ENCODE data around the gene DHDDS. TPM values are rescaled to one million over a fixed set of nuclear protein-coding genes. Genes with fewer than 3 reads are reported as not detected.

DHDDS gene
- total and polyA plus RNA-seq, 2 of the 13 experiments (the other 11 are each of a cell fraction or from before 2014, with no cell fraction given): 18.9 to 28.3 TPM

GRCh38 chr1:26387447-26387846, 44.7 kb upstream of the DHDDS start (continued):
- TF ChIP-seq ATF6 (CRISPR knock-in tag; conservative IDR thresholded peaks at IDR 0.05) (no peak), E2F1 (CRISPR knock-in tag; IDR thresholded peaks at IDR 0.05) (no peak), CENPT (CRISPR knock-in tag; IDR thresholded peaks at IDR 0.05; ENCODE audit: low read depth) (no peak), THYN1 (CRISPR knock-in tag; IDR thresholded peaks at IDR 0.05; ENCODE audit: borderline replicate concordance, low read depth) (no peak), POLR2AphosphoS2 (IDR thresholded peaks at IDR 0.05; ENCODE audit: low read depth, low read length) (no peak), GABPA (IDR thresholded peaks at IDR 0.05; ENCODE audit: low read depth, low read length) (no peak), GABPA (CRISPR knock-in tag; IDR thresholded peaks at IDR 0.05; ENCODE audit: low read depth) (peak; percentile 54; the same call in 1 of the 2 replicates), ZNF605 (CRISPR knock-in tag; IDR thresholded peaks at IDR 0.05) (0 out of 2 replicates have a peak, but pooled peaks have one; percentile 47), GMEB1 (CRISPR knock-in tag; IDR thresholded peaks at IDR 0.05; ENCODE audit: borderline replicate concordance) (peak; percentile 33; the same call in 1 of the 2 replicates), KLF9 (CRISPR knock-in tag; IDR thresholded peaks at IDR 0.05; ENCODE audit: low read depth) (no peak), ZBTB49 (CRISPR knock-in tag; IDR thresholded peaks at IDR 0.05; ENCODE audit: borderline replicate concordance) (no peak), E2F5 (CRISPR knock-in tag; conservative IDR thresholded peaks at IDR 0.05) (no peak), NR2F6 (IDR thresholded peaks at IDR 0.05) (peak; percentile 90), NR2F6 (CRISPR knock-in tag; IDR thresholded peaks at IDR 0.05) (peak; percentile 96), ZBTB37 (CRISPR knock-in tag; IDR thresholded peaks at IDR 0.05) (peak; percentile 97), JDP2 (CRISPR knock-in tag; IDR thresholded peaks at IDR 0.05; ENCODE audit: borderline replicate concordance) (no peak), ZSCAN12 (CRISPR knock-in tag; IDR thresholded peaks at IDR 0.05) (no peak)
